ENCODE data around the gene RFC5.

- no peak for TF ChIP-seq CTCF (tag by site-specific recombination; IDR thresholded peaks at IDR 0.05)
- no peak for TF ChIP-seq ZNF76 (tag by site-specific recombination; IDR thresholded peaks at IDR 0.05; ENCODE audit: borderline replicate concordance, low read depth)
- no peak for TF ChIP-seq ZSCAN4 (tag by site-specific recombination; IDR thresholded peaks at IDR 0.05)
- TF ChIP-seq ZNF114 (tag by site-specific recombination; IDR thresholded peaks at IDR 0.05) = no peak
- no peak for TF ChIP-seq ZBTB26 (tag by site-specific recombination; optimal IDR thresholded peaks at IDR 0.05)
- no peak for TF ChIP-seq ZSCAN5A (tag by site-specific recombination; IDR thresholded peaks at IDR 0.05)
- no peak for TF ChIP-seq REST (tag by site-specific recombination; IDR thresholded peaks at IDR 0.05)
- TF ChIP-seq MYNN (tag by site-specific recombination; IDR thresholded peaks at IDR 0.05; ENCODE audit: borderline replicate concordance) = no peak
- no peak for TF ChIP-seq ZNF121 (tag by site-specific recombination; IDR thresholded peaks at IDR 0.05)
- no peak for TF ChIP-seq WT1 (tag by site-specific recombination; IDR thresholded peaks at IDR 0.05)
Observed at GRCh38 chr12:118058881-118059280, 42.4 kb downstream of the RFC5 start.
